ENCODE results near the gene MAPT. TPM values are rescaled to one million over a fixed set of nuclear protein-coding genes. Genes with fewer than 3 reads are reported as not detected.
A peak's percentile ranks its signal among the peaks of the same experiment; 100 is the strongest.

MAPT gene
- total and polyA plus RNA-seq, 2 of the 13 experiments (the other 11 are each of a cell fraction or from before 2014, with no cell fraction given), result 2.1 to 2.8 TPM

DNA sequence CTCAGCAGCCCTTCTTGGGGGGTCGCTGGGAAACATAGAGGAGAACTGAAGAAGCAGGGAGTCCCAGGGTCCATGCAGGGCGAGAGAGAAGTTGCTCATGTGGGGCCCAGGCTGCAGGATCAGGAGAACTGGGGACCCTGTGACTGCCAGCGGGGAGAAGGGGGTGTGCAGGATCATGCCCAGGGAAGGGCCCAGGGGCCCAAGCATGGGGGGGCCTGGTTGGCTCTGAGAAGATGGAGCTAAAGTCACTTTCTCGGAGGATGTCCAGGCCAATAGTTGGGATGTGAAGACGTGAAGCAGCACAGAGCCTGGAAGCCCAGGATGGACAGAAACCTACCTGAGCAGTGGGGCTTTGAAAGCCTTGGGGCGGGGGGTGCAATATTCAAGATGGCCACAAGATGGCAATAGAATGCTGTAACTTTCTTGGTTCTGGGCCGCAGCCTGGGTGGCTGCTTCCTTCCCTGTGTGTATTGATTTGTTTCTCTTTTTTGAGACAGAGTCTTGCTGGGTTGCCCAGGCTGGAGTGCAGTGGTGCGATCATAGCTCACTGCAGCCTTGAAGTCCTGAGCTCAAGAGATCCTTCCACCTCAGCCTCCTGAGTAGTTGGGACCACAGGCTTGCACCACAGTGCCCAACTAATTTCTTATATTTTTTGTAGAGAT is 108.1 kb downstream of the MAPT start (continued):
- TF ChIP-seq ZNF407 (CRISPR knock-in tag; IDR thresholded peaks at IDR 0.05; ENCODE audit: not compliant biosample characterization), result no peak
- peak; percentile 51; the same call in 1 of the 2 replicates for TF ChIP-seq ZNF160 (CRISPR knock-in tag; IDR thresholded peaks at IDR 0.05)
- TF ChIP-seq, protein P1, sequence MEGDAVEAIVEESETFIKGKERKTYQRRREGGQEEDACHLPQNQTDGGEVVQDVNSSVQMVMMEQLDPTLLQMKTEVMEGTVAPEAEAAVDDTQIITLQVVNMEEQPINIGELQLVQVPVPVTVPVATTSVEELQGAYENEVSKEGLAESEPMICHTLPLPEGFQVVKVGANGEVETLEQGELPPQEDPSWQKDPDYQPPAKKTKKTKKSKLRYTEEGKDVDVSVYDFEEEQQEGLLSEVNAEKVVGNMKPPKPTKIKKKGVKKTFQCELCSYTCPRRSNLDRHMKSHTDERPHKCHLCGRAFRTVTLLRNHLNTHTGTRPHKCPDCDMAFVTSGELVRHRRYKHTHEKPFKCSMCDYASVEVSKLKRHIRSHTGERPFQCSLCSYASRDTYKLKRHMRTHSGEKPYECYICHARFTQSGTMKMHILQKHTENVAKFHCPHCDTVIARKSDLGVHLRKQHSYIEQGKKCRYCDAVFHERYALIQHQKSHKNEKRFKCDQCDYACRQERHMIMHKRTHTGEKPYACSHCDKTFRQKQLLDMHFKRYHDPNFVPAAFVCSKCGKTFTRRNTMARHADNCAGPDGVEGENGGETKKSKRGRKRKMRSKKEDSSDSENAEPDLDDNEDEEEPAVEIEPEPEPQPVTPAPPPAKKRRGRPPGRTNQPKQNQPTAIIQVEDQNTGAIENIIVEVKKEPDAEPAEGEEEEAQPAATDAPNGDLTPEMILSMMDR (CRISPR knock-in tag; IDR thresholded peaks at IDR 0.05), result peak; percentile 98
- TF ChIP-seq, protein P2, sequence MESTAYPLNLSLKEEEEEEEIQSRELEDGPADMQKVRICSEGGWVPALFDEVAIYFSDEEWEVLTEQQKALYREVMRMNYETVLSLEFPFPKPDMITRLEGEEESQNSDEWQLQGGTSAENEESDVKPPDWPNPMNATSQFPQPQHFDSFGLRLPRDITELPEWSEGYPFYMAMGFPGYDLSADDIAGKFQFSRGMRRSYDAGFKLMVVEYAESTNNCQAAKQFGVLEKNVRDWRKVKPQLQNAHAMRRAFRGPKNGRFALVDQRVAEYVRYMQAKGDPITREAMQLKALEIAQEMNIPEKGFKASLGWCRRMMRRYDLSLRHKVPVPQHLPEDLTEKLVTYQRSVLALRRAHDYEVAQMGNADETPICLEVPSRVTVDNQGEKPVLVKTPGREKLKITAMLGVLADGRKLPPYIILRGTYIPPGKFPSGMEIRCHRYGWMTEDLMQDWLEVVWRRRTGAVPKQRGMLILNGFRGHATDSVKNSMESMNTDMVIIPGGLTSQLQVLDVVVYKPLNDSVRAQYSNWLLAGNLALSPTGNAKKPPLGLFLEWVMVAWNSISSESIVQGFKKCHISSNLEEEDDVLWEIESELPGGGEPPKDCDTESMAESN (CRISPR knock-in tag; conservative IDR thresholded peaks at IDR 0.05), result no peak
- no peak for TF ChIP-seq SP1 (IDR thresholded peaks at IDR 0.05)
- no peak for TF ChIP-seq SP1 (CRISPR knock-in tag; IDR thresholded peaks at IDR 0.05)
- TF ChIP-seq PAX8 (CRISPR knock-in tag; IDR thresholded peaks at IDR 0.05; ENCODE audit: borderline replicate concordance), result no peak; the same call in 1 of the 2 replicates
- TF ChIP-seq MTF1 (CRISPR knock-in tag; IDR thresholded peaks at IDR 0.05), result no peak
- no peak for TF ChIP-seq TCF12 (IDR thresholded peaks at IDR 0.05)
- peak; percentile 39; the same call in 1 of the 2 replicates for TF ChIP-seq TCF12 (CRISPR knock-in tag; IDR thresholded peaks at IDR 0.05)
- no peak for TF ChIP-seq ZBTB7A (CRISPR knock-in tag; IDR thresholded peaks at IDR 0.05)
- TF ChIP-seq PHF5A (CRISPR knock-in tag; IDR thresholded peaks at IDR 0.05; ENCODE audit: low read depth, unreplicated experiment), result no peak
- TF ChIP-seq TBX3 (IDR thresholded peaks at IDR 0.05; ENCODE audit: borderline replicate concordance), result no peak; the same call in 1 of the 2 replicates
- no peak for TF ChIP-seq KLF6 (CRISPR knock-in tag; IDR thresholded peaks at IDR 0.05)
- no peak for TF ChIP-seq PTBP1 (IDR thresholded peaks at IDR 0.05; ENCODE audit: low read depth, low read length, poor library complexity, severe bottlenecking)
- TF ChIP-seq, protein P3, sequence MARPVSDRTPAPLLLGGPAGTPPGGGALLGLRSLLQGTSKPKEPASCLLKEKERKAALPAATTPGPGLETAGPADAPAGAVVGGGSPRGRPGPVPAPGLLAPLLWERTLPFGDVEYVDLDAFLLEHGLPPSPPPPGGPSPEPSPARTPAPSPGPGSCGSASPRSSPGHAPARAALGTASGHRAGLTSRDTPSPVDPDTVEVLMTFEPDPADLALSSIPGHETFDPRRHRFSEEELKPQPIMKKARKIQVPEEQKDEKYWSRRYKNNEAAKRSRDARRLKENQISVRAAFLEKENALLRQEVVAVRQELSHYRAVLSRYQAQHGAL (CRISPR knock-in tag; IDR thresholded peaks at IDR 0.05; ENCODE audit: not compliant biosample characterization), result peak; percentile 13
- no peak; the same call in 1 of the 2 replicates for TF ChIP-seq MXD4 (CRISPR knock-in tag; IDR thresholded peaks at IDR 0.05)
- peak; percentile 62 for TF ChIP-seq THAP11 (CRISPR knock-in tag; IDR thresholded peaks at IDR 0.05)

Data from HepG2 (cell line).